ENCODE measurements around the gene SKI. TPM values are rescaled to one million over a fixed set of nuclear protein-coding genes. Genes with fewer than 3 reads are reported as not detected.
A peak's percentile ranks its signal among the peaks of the same experiment; 100 is the strongest.

SKI gene
- 38.2 and 39.8 TPM in 2 replicates for total RNA-seq (2022)
- percentile 60 among the genes with signal in this experiment for Bru-seq, nascent RNA
- percentile 71 among the genes with signal in this experiment for BruChase-seq, experiment 1, labeled RNA remaining after a 2-hour chase
- BruChase-seq, experiment 2, labeled RNA remaining after a 6-hour chase: percentile 82 among the genes with signal in this experiment
- long read RNA-seq, full-length matches to known transcripts: 1 of 9 reads
- long read RNA-seq, partial matches to known transcripts: 4 of 9 reads
- long read RNA-seq, other reads (novel, unspliced or antisense): 4 of 9 reads

GRCh38 chr1:2228157-2228594, at the start of gene SKI:
Gene SKI (plus strand): TSS chr1:2228319. CDS start chr1:2228767, 448 bp downstream.
- ChIA-PET POLR2A (interaction anchor here (2.4 kb wide), 1 partner anchor 33 kb away, joined by 7 read pairs; the partner anchor contains the start of gene FAAP20), CTCF (no interaction called here)
- DNase-seq: no peak
- peak within 1 kb of the TSS; percentile 86 for H3K4me3 ChIP-seq (ENCODE audit: low read depth, low read length)
- Mint-ChIP-seq H3K4me1 (ENCODE audit: low read depth, unreplicated experiment) (peaks cover 9% of the 10 kb centered on the region), H3K27me3 (ENCODE audit: insufficient read depth, unreplicated experiment) (no peaks in the 10 kb centered on the region), H3K9me3 (ENCODE audit: unreplicated experiment) (no peaks in the 10 kb centered on the region), H3K27ac (ENCODE audit: unreplicated experiment) (peak within 1 kb of the TSS; percentile 29), H3K4me3 (ENCODE audit: unreplicated experiment) (peak within 1 kb of the TSS; percentile 83), H3K36me3 (ENCODE audit: insufficient read depth, unreplicated experiment) (peaks cover 10% of the 10 kb centered on the region)
- H3K36me3 ChIP-seq (ENCODE audit: control insufficient read depth, insufficient read depth, low read length): no peaks in the 10 kb centered on the region
- no peaks in the 10 kb centered on the region for H3K27me3 ChIP-seq (replicated peaks; ENCODE audit: control insufficient read depth, insufficient read depth, low read length)
- intact Hi-C loops (cut with micrococcal nuclease; ENCODE audit: unreplicated experiment): loop anchor here (10.0 kb wide), 1 partner anchor 87 kb away; no protein-coding TSS in a partner anchor
- no TSS peak for BruUV-seq (replicated peaks)
- H3K4me1 ChIP-seq: no peaks in the 10 kb centered on the region
- no peaks in the 10 kb centered on the region for H3K9me3 ChIP-seq
- TF ChIP-seq CTCF (IDR thresholded peaks at IDR 0.05; ENCODE audit: insufficient read depth in 1 of 2, low read depth in 1 of 2, low read length in 1 of 2, severe bottlenecking in 1 of 2, unreplicated experiment in 1 of 2): no peak

- no peaks in the 10 kb centered on the region for H3K4me1 ChIP-seq
- peaks cover 34% of the 10 kb centered on the region for H3K36me3 Mint-ChIP-seq (ENCODE audit: insufficient read depth, unreplicated experiment)
- H3K27ac Mint-ChIP-seq (ENCODE audit: unreplicated experiment): no peak overlapping the region
- H3K9me3 Mint-ChIP-seq (ENCODE audit: unreplicated experiment): no peaks in the 10 kb centered on the region
- H3K27me3 ChIP-seq (replicated peaks; ENCODE audit: control insufficient read depth, insufficient read depth, low read length): no peaks in the 10 kb centered on the region
- POLR2A ChIA-PET: no interaction called here
- no peaks in the 10 kb centered on the region for H3K27me3 Mint-ChIP-seq (ENCODE audit: insufficient read depth, unreplicated experiment)
- intact Hi-C loops (cut with micrococcal nuclease; ENCODE audit: unreplicated experiment): no loop called here
- no peak overlapping the region for H3K4me3 Mint-ChIP-seq (ENCODE audit: unreplicated experiment)
- TF ChIP-seq CTCF (IDR thresholded peaks at IDR 0.05; ENCODE audit: insufficient read depth in 1 of 2, low read depth in 1 of 2, low read length in 1 of 2, severe bottlenecking in 1 of 2, unreplicated experiment in 1 of 2): no peak
- CTCF ChIA-PET: no interaction called here
- no peaks in the 10 kb centered on the region; the same call in 1 of the 2 replicates for H3K36me3 ChIP-seq (ENCODE audit: control insufficient read depth, insufficient read depth, low read length)
- H3K4me3 ChIP-seq (ENCODE audit: low read depth, low read length): no peak overlapping the region
- DNase-seq: no peak
- no peaks in the 10 kb centered on the region for H3K4me1 Mint-ChIP-seq (ENCODE audit: low read depth, unreplicated experiment)
- no TSS peak for BruUV-seq (replicated peaks)
- no peaks in the 10 kb centered on the region for H3K9me3 ChIP-seq
Measured at GRCh38 chr1:2178875-2179274, 49.2 kb upstream of the SKI start.

- intact Hi-C loops (cut with micrococcal nuclease; ENCODE audit: unreplicated experiment): no loop called here
- no peaks in the 10 kb centered on the region for H3K27me3 Mint-ChIP-seq (ENCODE audit: insufficient read depth, unreplicated experiment)
- peak overlapping the region; percentile 64 for H3K27ac Mint-ChIP-seq (ENCODE audit: unreplicated experiment)
- no peaks in the 10 kb centered on the region for H3K4me1 ChIP-seq
- no peaks in the 10 kb centered on the region; the same call in 1 of the 2 replicates for H3K36me3 ChIP-seq (ENCODE audit: control insufficient read depth, insufficient read depth, low read length)
- TF ChIP-seq CTCF (IDR thresholded peaks at IDR 0.05; ENCODE audit: insufficient read depth in 1 of 2, low read depth in 1 of 2, low read length in 1 of 2, severe bottlenecking in 1 of 2, unreplicated experiment in 1 of 2): no peak
- H3K4me3 ChIP-seq (ENCODE audit: low read depth, low read length): no peak overlapping the region
- peaks cover 29% of the 10 kb centered on the region for H3K36me3 Mint-ChIP-seq (ENCODE audit: insufficient read depth, unreplicated experiment)
- CTCF ChIA-PET: no interaction called here
- H3K4me1 Mint-ChIP-seq (ENCODE audit: low read depth, unreplicated experiment): no peaks in the 10 kb centered on the region
- H3K4me3 Mint-ChIP-seq (ENCODE audit: unreplicated experiment): no peak overlapping the region
- H3K9me3 ChIP-seq: no peaks in the 10 kb centered on the region
- BruUV-seq (replicated peaks): no TSS peak
- H3K27me3 ChIP-seq (replicated peaks; ENCODE audit: control insufficient read depth, insufficient read depth, low read length): no peaks in the 10 kb centered on the region
- no peaks in the 10 kb centered on the region for H3K9me3 Mint-ChIP-seq (ENCODE audit: unreplicated experiment)
- no peak for DNase-seq
- POLR2A ChIA-PET: no interaction called here
Measured at GRCh38 chr1:2179283-2180013, 48.7 kb upstream of the SKI start.
